Activated CD4-positive, alpha-beta T cell treated with anti-CD3 and anti-CD28 coated beads for 36 hours (primary cell): Measurements from ENCODE around the gene CXCR1. TPM values are rescaled to one million over a fixed set of nuclear protein-coding genes. Genes with fewer than 3 reads are reported as not detected.
"Not testable (repeated sequence)": the region's sequence is repeated elsewhere in the genome, so short reads cannot be mapped to it uniquely, and the experiment has no call there.

Source experiments
- ATAC-seq: fragments of 200-7000 bp; cut with Tn5 transposase; one replicate; pipeline ENCODE4 v1.10.0; 2021; ENCODE audit warnings: mild to moderate bottlenecking, moderate library complexity
- CTCF ChIA-PET: fragments of 350-600 bp; sonication (Branson Sonifier 250); formaldehyde crosslinking; loops from one replicate; lab custom pipeline; 2021; ENCODE audit warnings: antibody characterized with exemption; lab: Charles Lee
- POLR2A ChIA-PET: fragments of 350-600 bp; sonication (Branson Sonifier 250); formaldehyde crosslinking; loops from one replicate; lab custom pipeline; 2021; ENCODE audit warnings: antibody characterized with exemption, inconsistent platforms; lab: Charles Lee
- DNase-seq: peaks from one replicate; pipeline ENCODE4 v3.0.0-alpha.2; 2020
- H3K27ac Mint-ChIP-seq: one replicate; pipeline ENCODE4 v1.8.0; 2021; ENCODE audit warnings: mixed read lengths
- H3K27me3 Mint-ChIP-seq: one replicate; pipeline ENCODE4 v1.8.0; 2021; ENCODE audit warnings: mixed read lengths
- H3K36me3 Mint-ChIP-seq: one replicate; pipeline ENCODE4 v1.8.0; 2021; ENCODE audit warnings: low read depth, mixed read lengths
- H3K4me1 Mint-ChIP-seq: one replicate; pipeline ENCODE4 v1.8.0; 2021; ENCODE audit warnings: mixed read lengths
- H3K4me3 Mint-ChIP-seq: one replicate; pipeline ENCODE4 v1.8.0; 2021; ENCODE audit warnings: mild to moderate bottlenecking, moderate library complexity, mixed read lengths
- H3K9me3 Mint-ChIP-seq: one replicate; pipeline ENCODE4 v1.8.0; 2021; ENCODE audit warnings: low read depth, mixed read lengths
- intact Hi-C, 2 experiments: fragments of 100-400 bp; cut with DNase I in 1 of 2; cut with micrococcal nuclease in 1 of 2; formaldehyde crosslinking; loops; one replicate each; pipeline versions ENCODE4 v1.14.2 to v1.15.1; 2022 to 2024; cut with DNase I, micrococcal nuclease
- total RNA-seq, 2 experiments: library from RNA; stranded (reverse); gene quantifications; one replicate each; pipeline ENCODE4 v1.2.3, GENCODE V29; 2021

CXCR1 gene
- total RNA-seq, 2 experiments from 2014 or later: not detected

- Mint-ChIP-seq H3K27ac (no peak overlapping the region), H3K9me3 (no peaks in the 10 kb centered on the region), H3K36me3 (no peaks in the 10 kb centered on the region), H3K4me1 (peaks cover 8% of the 10 kb centered on the region), H3K27me3 (peaks cover 5% of the 10 kb centered on the region), H3K4me3 (no peak overlapping the region)
- no peak for ATAC-seq
- intact Hi-C loops: no loop called here
- ChIA-PET POLR2A (no interaction called here), CTCF (interaction anchor here (0.6 kb wide), 1 partner anchor 11 kb away, joined by 3 read pairs; no protein-coding TSS in a partner anchor)
- no peak for DNase-seq
These were observed 36.4 kb downstream of the CXCR1 start for GRCh38 chr2:218130377-218130776.

- ATAC-seq (no peak), DNase-seq (no peak)
- intact Hi-C loops: no loop called here
- Mint-ChIP-seq H3K4me1 (peaks cover 9% of the 10 kb centered on the region), H3K9me3 (no peaks in the 10 kb centered on the region), H3K36me3 (no peaks in the 10 kb centered on the region), H3K27me3 (peaks cover 6% of the 10 kb centered on the region), H3K27ac (no peak overlapping the region), H3K4me3 (no peak overlapping the region)
- POLR2A ChIA-PET: no interaction called here
- CTCF ChIA-PET: no interaction called here
These were observed 37.2 kb downstream of the CXCR1 start for GRCh38 chr2:218129458-218130135.

- H3K27me3 Mint-ChIP-seq: peaks cover 6% of the 10 kb centered on the region
- no peaks in the 10 kb centered on the region for H3K36me3 Mint-ChIP-seq
- DNase-seq (no peak), ATAC-seq (no peak)
- peaks cover 9% of the 10 kb centered on the region for H3K4me1 Mint-ChIP-seq
- POLR2A ChIA-PET: no interaction called here
- H3K9me3 Mint-ChIP-seq: no peaks in the 10 kb centered on the region
- no peak overlapping the region for H3K27ac Mint-ChIP-seq
- intact Hi-C loops: no loop called here
- CTCF ChIA-PET: no interaction called here
- no peak overlapping the region for H3K4me3 Mint-ChIP-seq
These were observed 37.8 kb downstream of the CXCR1 start for GRCh38 chr2:218128781-218129457.

- Mint-ChIP-seq H3K27ac (no peak overlapping the region), H3K4me3 (no peak overlapping the region), H3K4me1 (peaks cover 9% of the 10 kb centered on the region), H3K36me3 (no peaks in the 10 kb centered on the region), H3K27me3 (peaks cover 6% of the 10 kb centered on the region), H3K9me3 (peaks cover under 1% of the 10 kb centered on the region)
- no peak for ATAC-seq
- DNase-seq: no peak
- ChIA-PET CTCF (no interaction called here), POLR2A (no interaction called here)
- intact Hi-C loops: no loop called here
These were observed 38.8 kb downstream of the CXCR1 start for GRCh38 chr2:218127929-218128455.

- ChIA-PET POLR2A (no interaction called here), CTCF (no interaction called here)
- DNase-seq: no peak
- H3K27ac Mint-ChIP-seq: no peak within 1 kb of the TSS
- peaks cover 6% of the 10 kb centered on the region for H3K27me3 Mint-ChIP-seq
- no peak for ATAC-seq
- no peak within 1 kb of the TSS for H3K4me3 Mint-ChIP-seq
- H3K36me3 Mint-ChIP-seq: no peaks in the 10 kb centered on the region
- H3K9me3 Mint-ChIP-seq: peaks cover 15% of the 10 kb centered on the region
- intact Hi-C loops: no loop called here
- H3K4me1 Mint-ChIP-seq: peaks cover 9% of the 10 kb centered on the region
These were observed 41.1 kb downstream of the CXCR1 start, which contains the start of gene CXCR2 for GRCh38 chr2:218125626-218126080. TSS of gene CXCR2 (plus strand) at chr2:218126028. CDS start at chr2:218134802, 8,774 bp downstream.

GRCh38 chr2:218125095-218125494 lies 41.7 kb downstream of the CXCR1 start:
- ATAC-seq (no peak), DNase-seq (no peak)
- H3K27ac Mint-ChIP-seq: no peak overlapping the region
- peaks cover 9% of the 10 kb centered on the region for H3K4me1 Mint-ChIP-seq
- intact Hi-C loops: no loop called here
- ChIA-PET POLR2A (no interaction called here), CTCF (no interaction called here)
- H3K4me3 Mint-ChIP-seq: no peak overlapping the region
- no peaks in the 10 kb centered on the region for H3K36me3 Mint-ChIP-seq
- peaks cover 6% of the 10 kb centered on the region for H3K27me3 Mint-ChIP-seq
- H3K9me3 Mint-ChIP-seq: peaks cover 15% of the 10 kb centered on the region

GRCh38 chr2:218123986-218124385 lies 42.8 kb downstream of the CXCR1 start:
- ChIA-PET CTCF (interaction anchor here (0.7 to 0.8 kb wide), 2 partner anchors 12 to 50 kb away, joined by 3 read pairs; no protein-coding TSS in a partner anchor), POLR2A (no interaction called here)
- Mint-ChIP-seq H3K36me3 (peaks cover under 1% of the 10 kb centered on the region), H3K4me1 (peaks cover 9% of the 10 kb centered on the region), H3K27me3 (peaks cover 6% of the 10 kb centered on the region), H3K9me3 (peaks cover 15% of the 10 kb centered on the region), H3K4me3 (no peak overlapping the region), H3K27ac (no peak overlapping the region)
- intact Hi-C loops: no loop called here
- ATAC-seq: no peak
- DNase-seq: no peak

GRCh38 chr2:218122286-218122685 lies 44.5 kb downstream of the CXCR1 start:
- H3K9me3 Mint-ChIP-seq: peaks cover 21% of the 10 kb centered on the region
- intact Hi-C loops, H3K4me1 Mint-ChIP-seq, ATAC-seq, CTCF ChIA-PET, H3K4me3 Mint-ChIP-seq, DNase-seq, H3K27ac Mint-ChIP-seq, H3K27me3 Mint-ChIP-seq, POLR2A ChIA-PET, H3K36me3 Mint-ChIP-seq: not testable (repeated sequence)

GRCh38 chr2:218121789-218122188 lies 45.0 kb downstream of the CXCR1 start:
- H3K4me1 Mint-ChIP-seq, DNase-seq, H3K4me3 Mint-ChIP-seq, POLR2A ChIA-PET, H3K27ac Mint-ChIP-seq, ATAC-seq, H3K36me3 Mint-ChIP-seq, H3K27me3 Mint-ChIP-seq, CTCF ChIA-PET, intact Hi-C loops: not testable (repeated sequence)
- H3K9me3 Mint-ChIP-seq: peaks cover 22% of the 10 kb centered on the region

Other genes with a start within 250 kb of the CXCR1 start
- gene TNS1, start 164.0 kb downstream of the CXCR1 start, total RNA-seq: under 1 TPM; 0.64 to 0.88 TPM
- gene RUFY4, start 97.7 kb downstream of the CXCR1 start, total RNA-seq: 1 to 10 TPM; 1.6 to 1.7 TPM
- gene CXCR2, start 40.9 kb downstream of the CXCR1 start, total RNA-seq: under 1 TPM; 0.14 to 0.32 TPM
- gene ARPC2, start 50.2 kb upstream of the CXCR1 start, total RNA-seq: 100 to 1,000 TPM; 563 to 632 TPM
- under 1 TPM; 0.11 to 0.40 TPM for gene GPBAR1, start 94.1 kb upstream of the CXCR1 start, total RNA-seq
- 10 to 100 TPM; 49.7 to 72.2 TPM for gene AAMP, start 103.2 kb upstream of the CXCR1 start, total RNA-seq
- gene PNKD, start 103.6 kb upstream of the CXCR1 start, total RNA-seq: 10 to 100 TPM; 17.8 to 18.5 TPM
- 10 to 100 TPM; 51.1 to 54.0 TPM for gene TMBIM1, start 125.5 kb upstream of the CXCR1 start, total RNA-seq
- gene CATIP, start 189.9 kb upstream of the CXCR1 start, total RNA-seq: not detected
- gene SLC11A1, start 215.3 kb upstream of the CXCR1 start, total RNA-seq: under 1 TPM; 0.05 to 0.09 TPM
- gene CTDSP1, start 232.9 kb upstream of the CXCR1 start, total RNA-seq: 10 to 100 TPM; 57.7 to 65.4 TPM